GM12874 (cell line): Measurements from ENCODE around the gene C1QTNF9.

Source experiments
- CTCF ChIP-seq: IDR thresholded peaks from 2 replicates; pipeline ENCODE4 v1.5.1; 2011; ENCODE audit warnings: low read depth, mild to moderate bottlenecking, control low read depth, low read length, moderate library complexity; ENCODE audit not compliant: insufficient read depth

The C1QTNF9 gene

GRCh38 chr13:24339937-24340607 lies 30.7 kb downstream of the C1QTNF9 start:
- no peak for TF ChIP-seq CTCF

- TF ChIP-seq CTCF = no peak
Measured at GRCh38 chr13:24340608-24340955, 31.2 kb downstream of the C1QTNF9 start.

- no peak for TF ChIP-seq CTCF
Measured at GRCh38 chr13:24341439-24341838, 32.1 kb downstream of the C1QTNF9 start.

- TF ChIP-seq CTCF = no peak
Measured at GRCh38 chr13:24348385-24348784, 39.0 kb downstream of the C1QTNF9 start.

- TF ChIP-seq CTCF = no peak
Measured at GRCh38 chr13:24348797-24349515, 39.6 kb downstream of the C1QTNF9 start.

GRCh38 chr13:24351423-24351822 lies 42.0 kb downstream of the C1QTNF9 start:
- no peak for TF ChIP-seq CTCF

- TF ChIP-seq CTCF = no peak
Measured at GRCh38 chr13:24353736-24354135, 44.4 kb downstream of the C1QTNF9 start.
